GM18499 (cell line): Measurements from ENCODE around the gene FASTK.

Experiments used
- ATAC-seq: cut with Tn5 transposase; IDR thresholded peaks from one replicate; pipeline ENCODE4 v1.9.1; 2021; ENCODE audit warnings: moderate number of reproducible peaks; ENCODE audit not compliant: insufficient read depth, unreplicated experiment

The FASTK gene

DNA sequence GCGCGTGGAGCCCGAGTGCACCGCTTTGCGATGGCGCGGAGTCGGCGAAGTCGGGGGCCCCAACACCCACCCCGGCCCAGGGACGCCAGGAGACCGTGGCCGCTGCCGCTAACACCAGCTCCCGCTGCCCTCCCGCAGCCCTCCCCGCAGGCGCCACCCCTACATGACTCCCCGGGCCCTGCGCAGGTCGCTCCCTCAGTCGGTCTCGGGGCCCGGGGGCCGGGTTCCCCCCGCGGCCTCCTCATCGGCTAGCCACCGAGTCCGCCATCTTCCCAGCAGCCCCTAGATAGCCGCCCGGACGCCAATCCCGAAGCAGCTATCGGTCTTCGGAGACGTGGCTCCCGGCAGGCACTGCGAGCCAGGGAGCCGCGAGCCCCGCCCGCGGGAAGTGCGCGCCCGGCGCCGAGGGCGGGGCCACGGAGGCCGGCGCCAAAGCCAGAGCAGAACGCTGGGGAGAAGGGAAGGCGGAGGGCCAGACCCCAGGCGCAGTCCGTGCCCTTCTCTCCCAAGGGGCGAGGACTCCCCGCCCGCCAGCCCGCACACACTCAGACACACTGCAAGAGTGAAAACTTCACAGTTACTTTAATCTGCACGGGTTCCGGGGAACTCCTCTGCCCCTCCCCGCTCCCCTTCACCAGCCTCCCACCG is at the start of gene FASTK:
Gene FASTK, minus strand, starts transcription at position 288 of the 648 bp plus-strand sequence. Its CDS starts 43 bp downstream, at position 245.
- no peak for ATAC-seq

- no peak for ATAC-seq
Measured at GRCh38 chr7:151129960-151130591, 49.5 kb upstream of the FASTK start.

- ATAC-seq = no peak
Measured at GRCh38 chr7:151129117-151129959, 48.7 kb upstream of the FASTK start.

DNA sequence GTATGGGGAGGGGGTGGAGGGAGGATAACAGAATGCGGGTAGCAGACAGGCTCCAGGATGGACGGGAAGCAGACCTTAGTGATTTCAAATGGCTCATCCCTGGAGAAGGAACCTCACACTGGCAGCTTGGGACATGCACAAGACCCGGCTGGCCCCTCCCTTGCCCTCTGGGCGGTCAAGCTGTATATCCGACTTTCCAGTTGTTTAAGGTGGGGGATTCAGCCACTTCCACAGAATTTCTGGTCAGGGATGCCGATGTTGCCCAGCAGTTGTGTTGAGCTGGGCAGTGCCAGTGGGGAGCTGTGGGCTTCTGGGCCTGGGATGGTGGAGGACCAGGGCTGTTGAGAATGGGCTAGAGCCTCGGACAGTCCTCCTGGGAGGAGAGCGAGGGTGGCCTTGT is 48.1 kb upstream of the FASTK start:
- no peak for ATAC-seq

DNA sequence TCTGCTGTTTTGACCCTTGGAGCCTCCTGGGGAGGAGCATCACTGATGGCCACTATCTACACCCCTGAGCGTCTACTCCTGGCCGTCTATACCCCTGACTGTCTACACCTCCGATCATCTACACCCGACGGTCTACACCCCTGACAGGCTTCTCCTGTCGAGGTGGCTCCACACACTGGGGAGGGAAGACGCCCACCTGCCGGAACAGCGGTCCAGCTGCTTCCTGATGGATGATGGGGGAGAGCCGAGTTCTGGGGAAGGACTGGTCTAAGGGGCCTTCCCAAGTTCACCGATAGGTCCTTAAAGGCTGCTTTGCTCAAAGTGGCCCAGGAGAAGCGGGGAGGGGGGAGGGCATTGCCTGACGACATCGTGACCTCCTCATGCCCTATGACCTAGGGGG is 47.5 kb upstream of the FASTK start:
- ATAC-seq = no peak

- ATAC-seq = no peak
Measured at GRCh38 chr7:151126491-151127137, 46.0 kb upstream of the FASTK start.

DNA sequence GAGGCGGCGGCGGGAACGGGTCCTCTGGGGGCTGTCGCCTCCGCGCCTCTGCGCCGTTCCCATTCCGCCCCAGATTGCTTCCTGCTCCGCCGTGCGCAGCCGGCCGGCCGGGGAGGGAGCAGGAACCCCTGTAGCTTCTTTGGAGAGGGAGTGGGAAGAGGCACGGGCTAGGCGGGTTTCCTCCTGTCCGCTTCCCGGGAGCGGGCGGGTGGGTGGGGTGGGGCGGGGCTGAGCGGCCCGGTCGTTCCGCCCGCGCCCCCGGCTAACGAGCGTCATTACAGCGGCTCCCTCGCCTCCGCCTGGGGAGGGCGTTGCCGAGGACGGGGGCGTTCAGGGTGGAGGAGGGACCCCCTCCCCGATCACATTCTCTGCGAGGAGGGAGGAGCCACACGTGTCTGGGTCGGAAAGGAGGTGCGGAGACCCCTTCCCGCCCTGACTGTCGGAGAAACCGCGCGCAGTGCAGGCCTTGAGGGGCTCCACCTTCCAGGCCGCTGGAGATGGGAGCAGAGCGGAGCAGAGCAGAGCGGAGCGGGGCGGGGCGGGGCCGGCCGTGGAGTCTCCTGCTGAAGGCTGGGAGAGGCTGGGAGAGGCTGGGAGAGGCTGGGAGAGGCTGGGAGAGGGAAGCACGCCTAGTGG is 45.4 kb upstream of the FASTK start:
- no peak for ATAC-seq

- ATAC-seq = no peak
Measured at GRCh38 chr7:151125470-151125845, 44.8 kb upstream of the FASTK start.

DNA sequence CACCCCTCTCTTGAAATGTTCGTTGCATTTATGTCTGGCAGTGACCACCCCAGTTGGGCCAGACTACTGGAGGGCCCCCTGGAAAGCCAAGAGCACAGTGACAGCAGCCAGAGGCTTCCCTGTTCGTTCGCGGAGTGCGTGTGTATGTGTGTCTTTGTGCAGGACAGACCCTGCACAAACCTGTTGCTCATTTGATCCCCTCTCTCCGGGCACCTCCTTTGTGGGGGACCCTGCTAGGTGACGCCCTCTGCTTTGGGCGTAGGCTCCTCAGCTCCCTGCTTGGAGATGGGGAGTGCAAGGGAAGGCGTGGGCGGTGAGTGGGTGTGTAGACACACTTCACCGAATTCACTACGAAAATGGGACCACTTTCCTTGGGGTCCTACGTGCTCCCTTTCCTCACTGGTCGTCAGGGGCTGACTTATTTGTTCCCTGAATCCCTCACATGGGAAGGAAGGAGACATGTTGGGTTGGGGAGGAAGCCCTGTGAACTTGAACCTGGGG is 44.3 kb upstream of the FASTK start:
- no peak for ATAC-seq

- ATAC-seq = no peak
Measured at GRCh38 chr7:151124481-151124880, 43.9 kb upstream of the FASTK start.

DNA sequence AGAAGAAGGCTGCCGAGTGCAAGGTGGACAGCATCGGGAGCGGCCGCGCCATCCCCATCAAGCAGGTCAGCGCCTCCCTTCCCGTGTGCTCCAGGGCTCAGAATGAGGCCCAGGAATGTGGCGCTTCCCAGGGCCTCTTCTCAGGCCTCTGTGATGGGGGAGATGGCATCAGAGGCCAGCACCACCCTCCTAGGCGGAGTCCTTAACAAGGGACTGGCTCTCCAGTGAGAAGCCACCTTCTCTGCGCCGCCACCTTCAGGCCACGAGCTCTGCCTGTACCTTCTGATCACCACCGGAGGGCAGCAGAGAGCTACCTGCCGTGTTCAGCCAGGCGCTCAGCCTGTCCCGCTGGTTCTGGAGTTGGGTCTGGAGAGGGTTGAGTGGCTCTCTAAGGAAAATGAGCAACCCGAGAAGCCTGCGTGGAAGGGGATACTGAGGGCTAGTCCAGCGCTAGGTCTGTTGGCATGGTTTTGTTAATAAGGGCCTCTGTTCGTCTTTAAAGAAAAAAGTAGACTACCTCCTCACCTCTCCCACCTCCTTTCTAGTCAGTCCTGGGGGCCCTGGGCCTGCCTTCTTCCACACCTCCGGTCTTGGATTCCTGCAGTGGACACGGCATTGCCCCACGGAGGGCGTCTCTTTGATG is 43.3 kb upstream of the FASTK start:
- no peak for ATAC-seq

GRCh38 chr7:151123158-151123821 is 42.7 kb upstream of the FASTK start:
- ATAC-seq = no peak

- no peak for ATAC-seq
Measured at GRCh38 chr7:151122796-151123157, 42.2 kb upstream of the FASTK start.

DNA sequence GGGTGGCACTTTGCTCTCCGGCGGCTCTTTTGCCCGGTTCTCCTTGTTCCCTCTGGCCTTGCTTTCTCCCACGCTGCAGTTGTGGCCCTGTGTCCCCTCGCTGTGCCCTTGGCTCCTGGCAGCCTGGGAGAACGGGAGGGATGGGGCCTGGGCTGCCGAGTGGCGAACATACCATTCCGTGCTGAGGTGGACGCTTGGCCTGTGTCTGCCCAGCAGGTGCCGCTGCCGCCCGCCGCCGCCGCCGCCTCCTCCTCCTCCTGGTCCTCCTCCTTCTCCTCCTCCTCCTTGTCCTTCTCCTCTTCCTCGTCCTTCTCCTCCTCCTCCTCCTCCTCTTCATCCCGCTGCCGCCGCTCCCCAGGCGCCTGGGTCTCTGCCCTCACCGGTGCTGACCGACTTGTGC is 41.7 kb upstream of the FASTK start:
- ATAC-seq = no peak

GRCh38 chr7:151121380-151122170 is 41.0 kb upstream of the FASTK start:
- ATAC-seq = no peak

GRCh38 chr7:151120896-151121295 is 40.3 kb upstream of the FASTK start:
- ATAC-seq = no peak

GRCh38 chr7:151119902-151120301 is 39.3 kb upstream of the FASTK start:
- no peak for ATAC-seq

GRCh38 chr7:151119055-151119415 is 38.4 kb upstream of the FASTK start:
- no peak for ATAC-seq
